ENCODE data around the gene SIN3A.

Gene SIN3A

GRCh38 chr15:75454471-75455378, 3.2 kb upstream of the SIN3A start:
- Histone ChIP-seq H3K27ac (peak overlapping the region; percentile 92 to 97), H3K4me3 (peak overlapping the region; percentile 89)
- no peak for TF ChIP-seq CTCF (IDR thresholded peaks at IDR 0.05)
- DNase-seq (ENCODE audit: low spot score): peak; percentile 90

GRCh38 chr15:75453703-75454470, 2.4 kb upstream of the SIN3A start:
- H3K4me3 ChIP-seq: peak overlapping the region; percentile 89
- no peak for TF ChIP-seq CTCF (IDR thresholded peaks at IDR 0.05)
- H3K27ac ChIP-seq: peak overlapping the region; percentile 93 to 100
- peak; percentile 99 for DNase-seq (ENCODE audit: low spot score)

GRCh38 chr15:75452865-75453702, 1.6 kb upstream of the SIN3A start:
- Histone ChIP-seq H3K27ac (peak overlapping the region; percentile 93 to 100), H3K4me3 (peak overlapping the region; percentile 71)
- peak; percentile 84 for DNase-seq (ENCODE audit: low spot score)
- no peak for TF ChIP-seq CTCF (IDR thresholded peaks at IDR 0.05)

GRCh38 chr15:75452364-75452864, 924 bp upstream of the SIN3A start:
- peak; percentile 92 for DNase-seq (ENCODE audit: low spot score)
- Histone ChIP-seq H3K4me3 (peak overlapping the region; percentile 71), H3K27ac (peak overlapping the region; percentile 93 to 100)
- no peak for TF ChIP-seq CTCF (IDR thresholded peaks at IDR 0.05)

GRCh38 chr15:75451202-75451673, 252 bp downstream of the SIN3A start:
- Histone ChIP-seq H3K4me3 (peak overlapping the region; percentile 91), H3K27ac (peak overlapping the region; percentile 91 to 100)
- TF ChIP-seq CTCF (IDR thresholded peaks at IDR 0.05): no peak
- no peak for DNase-seq (ENCODE audit: low spot score)

All from coronary artery (tissue), 2 donors.